Left lung (tissue), 10 donors: ENCODE results near the gene CLPTM1L. TPM values are rescaled to one million over a fixed set of nuclear protein-coding genes. Genes with fewer than 3 reads are reported as not detected.
"Not testable (repeated sequence)": the region's sequence is repeated elsewhere in the genome, so short reads cannot be mapped to it uniquely, and the experiment has no call there.

Source experiments
- ATAC-seq: fragments of 200-7000 bp; cut with Tn5 transposase; one replicate; pipeline ENCODE4 v1.9.1; 2020; ENCODE audit warnings: moderate library complexity
- DNase-seq, 4 donors: peaks; one replicate each; pipeline ENCODE4 v3.0.0-alpha.2; 2013 to 2020
- H3K27ac ChIP-seq, 2 donors: fragments of 200-600 bp; sonication (generic) in 1 of 2; one replicate each; pipeline versions ENCODE4 v1.5.0 to v1.8.0; 2020 to 2021
- H3K27me3 ChIP-seq, 2 donors: fragments of 200-600 bp; sonication (generic) in 1 of 2; one replicate each; pipeline versions ENCODE4 v1.5.0 to v1.8.0; 2020 to 2021
- H3K36me3 ChIP-seq, 2 donors: fragments of 200-600 bp; sonication (generic) in 1 of 2; one replicate each; pipeline versions ENCODE4 v1.5.0 to v1.8.0; 2020 to 2021
- H3K4me1 ChIP-seq, 2 donors: fragments of 200-600 bp; one replicate each; pipeline ENCODE4 v1.8.0; 2021
- H3K4me3 ChIP-seq, 2 donors: fragments of 200-600 bp; sonication (generic) in 1 of 2; one replicate each; pipeline versions ENCODE4 v1.5.0 to v1.8.0; 2020 to 2021; ENCODE audit warnings: mild to moderate bottlenecking in 1 of 2
- H3K9me3 ChIP-seq, 2 donors: fragments of 200-600 bp; sonication (generic) in 1 of 2; one replicate each; pipeline versions ENCODE4 v1.5.0 to v1.8.0; 2020 to 2021
- CTCF ChIP-seq, 2 donors: fragments of 200-600 bp; sonication (generic) in 1 of 2; IDR thresholded peaks; one replicate each; pipeline versions ENCODE4 v1.5.0 to v1.8.0; 2021; ENCODE audit warnings: antibody characterized with exemption in 2 of 2
- intact Hi-C, 2 donors: fragments of 100-400 bp; cut with DNase I; formaldehyde crosslinking; loops; one replicate each; pipeline versions ENCODE4 v1.11.2 to v1.14.2; 2022
- polyA plus RNA-seq, 6 donors: library from polyadenylated mRNA; unstranded; fragments of 120-200 nt; gene quantifications; one replicate each; pipeline ENCODE4 v1.2.1, GENCODE V29; 2013; ENCODE audit not compliant: insufficient read length in 6 of 6
- total RNA-seq, 2 donors: library from RNA; stranded (reverse); fragmentation: NEBNext Ultra II Directional; extraction: Animal tissue kit (Norgen Biotek cat#: 25700); gene quantifications; one replicate each; pipeline ENCODE4 v1.2.1, GENCODE V29; 2021
- donor health status: DM: no; HTN: yes; CAD: no.
- donor health status: DM: no; HTN: no; CAD: no.

Gene CLPTM1L
- total and polyA plus RNA-seq, 8 donors, result 90.4 to 171 (median 99.4) TPM

DNA sequence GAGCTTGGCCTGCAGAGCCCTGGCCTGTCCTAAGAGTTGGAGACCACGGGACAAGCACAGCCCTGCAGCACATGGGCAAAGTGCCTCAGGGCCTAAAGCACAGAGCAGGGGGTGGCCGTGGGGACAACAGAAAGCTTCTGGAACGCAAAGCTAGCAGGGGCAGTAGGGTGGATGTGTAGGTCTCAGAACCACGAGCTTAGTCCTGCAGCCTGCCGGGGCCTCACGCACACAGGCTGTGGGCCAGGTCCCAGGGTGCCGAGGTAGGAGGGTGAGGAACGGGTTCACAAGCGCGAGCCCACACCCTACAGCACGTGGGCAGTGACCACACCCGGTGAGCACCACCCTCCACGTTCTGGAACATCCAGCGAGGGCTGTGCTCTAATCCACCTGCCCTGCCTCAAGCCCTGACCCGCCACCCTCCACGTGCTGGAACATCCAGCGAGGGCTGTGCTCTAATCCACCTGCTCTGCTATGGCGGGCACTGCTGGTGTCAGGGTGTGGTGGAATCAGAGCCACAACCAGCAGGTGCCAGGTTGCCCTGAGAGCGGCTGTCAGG is 9.3 kb downstream of the CLPTM1L start:
- no peak for TF ChIP-seq CTCF (IDR thresholded peaks at IDR 0.05)
- DNase-seq (peak in 1 of 4 donors; percentile 60), ATAC-seq (no peak)
- peaks cover 0 to 87% of the 10 kb centered on the region in 2 donors for H3K36me3 ChIP-seq
- H3K4me3 ChIP-seq, result no peak overlapping the region
- intact Hi-C loops, result no loop called here
- no peaks in the 10 kb centered on the region for H3K27me3 ChIP-seq
- peaks cover 0 to 3% of the 10 kb centered on the region in 2 donors for H3K4me1 ChIP-seq
- no peaks in the 10 kb centered on the region for H3K9me3 ChIP-seq
- H3K27ac ChIP-seq, result no peak overlapping the region

GRCh38 chr5:1334831-1335539 is 9.9 kb downstream of the CLPTM1L start:
- no peaks in the 10 kb centered on the region for H3K27me3 ChIP-seq
- H3K27ac ChIP-seq, result no peak overlapping the region
- no peaks in the 10 kb centered on the region for H3K9me3 ChIP-seq
- H3K4me1 ChIP-seq, result peaks cover 0 to 3% of the 10 kb centered on the region in 2 donors
- TF ChIP-seq CTCF (IDR thresholded peaks at IDR 0.05), result no peak
- no peak for ATAC-seq
- H3K36me3 ChIP-seq, result peaks cover 0 to 87% of the 10 kb centered on the region in 2 donors
- peak in 1 of 4 donors; percentile 65 for DNase-seq
- intact Hi-C loops, result no loop called here
- H3K4me3 ChIP-seq, result no peak overlapping the region

DNA sequence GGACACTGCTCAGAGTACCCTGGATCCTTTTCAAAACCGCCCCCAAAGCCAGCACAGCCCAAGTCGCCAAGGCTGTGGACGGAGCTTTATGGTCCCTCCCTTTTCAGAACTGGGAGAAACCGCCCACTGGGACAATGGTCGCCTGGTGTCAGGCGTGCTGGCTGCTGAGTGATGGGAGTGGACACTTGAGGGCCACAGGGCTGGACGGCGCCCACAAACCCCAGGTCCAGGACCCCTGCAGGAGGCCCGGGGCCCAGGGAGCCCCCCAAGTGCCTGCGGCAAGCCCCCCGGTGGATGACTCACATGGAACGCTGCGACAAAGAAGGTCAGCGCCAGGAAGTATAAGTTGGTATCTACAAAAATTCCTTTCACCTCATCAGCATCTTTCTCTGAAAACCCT is 10.9 kb downstream of the CLPTM1L start:
- no peak for ATAC-seq
- intact Hi-C loops, result no loop called here
- no peak for TF ChIP-seq CTCF (IDR thresholded peaks at IDR 0.05)
- Histone ChIP-seq H3K36me3 (peaks cover 0 to 88% of the 10 kb centered on the region in 2 donors), H3K9me3 (no peaks in the 10 kb centered on the region), H3K27me3 (no peaks in the 10 kb centered on the region), H3K4me1 (peaks cover 0 to 3% of the 10 kb centered on the region in 2 donors), H3K27ac (no peak overlapping the region), H3K4me3 (no peak overlapping the region)
- peak in 1 of 4 donors; percentile 61 for DNase-seq

DNA sequence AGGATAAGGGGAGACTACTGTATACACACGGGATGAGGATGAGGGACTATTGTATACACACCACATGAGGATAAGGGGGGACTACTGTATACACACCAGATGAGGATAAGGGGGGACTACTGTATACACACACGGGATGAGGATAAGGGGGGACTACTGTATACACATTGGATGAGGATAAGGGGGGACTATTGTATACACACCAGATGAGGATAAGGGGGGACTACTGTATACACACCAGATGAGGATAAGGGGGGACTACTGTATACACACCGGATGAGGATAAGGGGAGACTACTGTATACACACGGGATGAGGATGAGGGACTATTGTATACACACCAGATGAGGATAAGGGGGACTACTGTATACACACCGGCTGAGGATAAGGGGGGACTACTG is 11.6 kb downstream of the CLPTM1L start:
- H3K36me3 ChIP-seq, result peaks cover 0 to 84% of the 10 kb centered on the region in 2 donors
- H3K27me3 ChIP-seq, H3K4me1 ChIP-seq, ATAC-seq, DNase-seq, H3K4me3 ChIP-seq, H3K27ac ChIP-seq, intact Hi-C loops, H3K9me3 ChIP-seq: not testable (repeated sequence)

DNA sequence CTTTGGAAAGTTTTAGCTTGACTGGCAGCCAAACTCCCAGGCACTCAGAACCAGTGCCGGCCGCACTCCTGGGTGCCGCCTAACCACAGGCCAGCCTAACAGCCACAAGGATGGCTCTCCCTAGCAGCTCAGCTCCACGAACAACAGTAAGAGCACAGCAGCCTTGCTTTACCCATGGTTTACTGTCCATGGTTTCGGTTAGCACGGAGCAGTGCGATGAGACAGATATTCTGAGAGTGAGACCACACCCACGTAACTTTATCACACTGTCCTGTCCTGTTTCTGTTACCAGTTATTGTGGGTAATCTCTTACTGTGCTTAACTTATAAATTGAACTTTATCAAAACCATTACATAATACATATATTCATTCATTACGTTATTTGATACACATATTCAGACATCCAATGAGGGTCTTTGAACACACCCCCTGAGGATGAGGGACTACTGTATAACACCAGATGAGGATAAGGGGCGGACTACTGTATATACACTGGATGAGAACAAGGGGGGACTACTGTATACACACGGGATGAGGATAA is 12.4 kb downstream of the CLPTM1L start:
- no peak for TF ChIP-seq CTCF (IDR thresholded peaks at IDR 0.05)
- Histone ChIP-seq H3K36me3 (peaks cover 0 to 77% of the 10 kb centered on the region in 2 donors), H3K4me1 (peaks cover 0 to 3% of the 10 kb centered on the region in 2 donors), H3K27me3 (no peaks in the 10 kb centered on the region), H3K27ac (no peak overlapping the region), H3K4me3 (no peak overlapping the region), H3K9me3 (no peaks in the 10 kb centered on the region)
- DNase-seq (no peak), ATAC-seq (peak; percentile 23)
- intact Hi-C loops, result no loop called here
